Dermis blood vessel endothelial cell (primary cell): ENCODE measurements around the gene RPS6KA4. TPM values are rescaled to one million over a fixed set of nuclear protein-coding genes. Genes with fewer than 3 reads are reported as not detected.
A peak's percentile ranks its signal among the peaks of the same experiment; 100 is the strongest.

Experiments used
- DNase-seq: peaks from one replicate; pipeline ENCODE4 v3.0.0; 2010
- total RNA-seq: library from RNA; depleted of rRNA; stranded (reverse); fragments of >200 nt; gene quantifications from 2 replicates; pipeline ENCODE4 v1.2.3, GENCODE V29; 2014

Gene RPS6KA4
- total RNA-seq, 1 donor from 2014 or later = 35.9 TPM

GRCh38 chr11:64369440-64370421 lies 10.8 kb downstream of the RPS6KA4 start:
- no peak for DNase-seq

- no peak for DNase-seq
Observed at GRCh38 chr11:64371201-64371600, 12.2 kb downstream of the RPS6KA4 start.

- no peak for DNase-seq
Observed at GRCh38 chr11:64372021-64372420, 13.1 kb downstream of the RPS6KA4 start.

- peak; percentile 11 for DNase-seq
Observed at GRCh38 chr11:64372802-64373597, 14.0 kb downstream of the RPS6KA4 start.

GRCh38 chr11:64373598-64373974 lies 14.6 kb downstream of the RPS6KA4 start:
- no peak for DNase-seq

- no peak for DNase-seq
Observed at GRCh38 chr11:64376071-64376470, 17.1 kb downstream of the RPS6KA4 start.

GRCh38 chr11:64378335-64378880 lies 19.4 kb downstream of the RPS6KA4 start:
- DNase-seq = no peak

- no peak for DNase-seq
Observed at GRCh38 chr11:64379160-64379559, 20.2 kb downstream of the RPS6KA4 start.

- DNase-seq = no peak
Observed at GRCh38 chr11:64379817-64380709, 21.1 kb downstream of the RPS6KA4 start.

GRCh38 chr11:64381350-64381749 lies 22.4 kb downstream of the RPS6KA4 start:
- DNase-seq = no peak

GRCh38 chr11:64382047-64382446 lies 23.1 kb downstream of the RPS6KA4 start:
- no peak for DNase-seq

- DNase-seq = no peak
Observed at GRCh38 chr11:64382586-64382985, 23.6 kb downstream of the RPS6KA4 start.

GRCh38 chr11:64383580-64383979 lies 24.6 kb downstream of the RPS6KA4 start:
- no peak for DNase-seq

GRCh38 chr11:64384028-64384737 lies 25.2 kb downstream of the RPS6KA4 start:
- no peak for DNase-seq

GRCh38 chr11:64384981-64385944 lies 26.3 kb downstream of the RPS6KA4 start:
- DNase-seq = peak; percentile 20

GRCh38 chr11:64385945-64386704 lies 27.2 kb downstream of the RPS6KA4 start:
- no peak for DNase-seq

GRCh38 chr11:64387916-64388315 lies 29.0 kb downstream of the RPS6KA4 start:
- DNase-seq = no peak

- DNase-seq = no peak
Observed at GRCh38 chr11:64388894-64389293, 29.9 kb downstream of the RPS6KA4 start.

- no peak for DNase-seq
Observed at GRCh38 chr11:64389851-64390250, 30.9 kb downstream of the RPS6KA4 start.
